Natural killer cell (primary cell): ENCODE results near the gene GCLC. TPM values are rescaled to one million over a fixed set of nuclear protein-coding genes. Genes with fewer than 3 reads are reported as not detected.

Experiments used
- ATAC-seq, 3 donors: fragments of 150-1000 bp in 2 of 3; fragments of 200-7000 bp in 1 of 3; cut with Tn5 transposase; 1 replicate in 1 of 3; 2 replicates in 2 of 3; pipeline ENCODE4 v1.10.0; 2021; ENCODE audit warnings: mild to moderate bottlenecking in 2 of 3, moderate library complexity in 2 of 3
- DNase-seq, 2 donors: peaks; one replicate each; pipeline versions ENCODE4 v3.0.0 to v3.0.0-alpha.2; 2013 to 2021; ENCODE audit warnings: mixed read lengths in 1 of 2
- H3K27ac ChIP-seq: one replicate; pipeline ENCODE4 v1.5.1; 2013; ENCODE audit warnings: mild to moderate bottlenecking, low read length
- H3K27me3 ChIP-seq: one replicate; pipeline ENCODE4 v1.6.1; 2013; ENCODE audit warnings: low read length; ENCODE audit not compliant: control insufficient read depth, insufficient read depth
- H3K36me3 ChIP-seq: one replicate; pipeline ENCODE4 v1.6.1; 2013; ENCODE audit warnings: low read length; ENCODE audit not compliant: control insufficient read depth, insufficient read depth
- H3K4me1 ChIP-seq: one replicate; pipeline ENCODE4 v1.6.1; 2013; ENCODE audit warnings: low read length; ENCODE audit not compliant: control insufficient read depth, insufficient read depth
- H3K4me3 ChIP-seq: one replicate; pipeline ENCODE4 v1.5.1; 2013; ENCODE audit warnings: low read length
- H3K9me3 ChIP-seq: one replicate; pipeline ENCODE4 v1.6.1; 2013; ENCODE audit warnings: low read length; ENCODE audit not compliant: control insufficient read depth, insufficient read depth
- H3K27ac Mint-ChIP-seq, 2 donors: one replicate each; pipeline ENCODE4 v1.8.0; 2022; ENCODE audit warnings: mild to moderate bottlenecking in 2 of 2, mixed read lengths in 2 of 2, moderate library complexity in 1 of 2
- H3K27me3 Mint-ChIP-seq, 2 donors: one replicate each; pipeline ENCODE4 v1.8.0; 2022; ENCODE audit warnings: low read depth in 2 of 2, mixed read lengths in 2 of 2
- H3K36me3 Mint-ChIP-seq: one replicate; pipeline ENCODE4 v1.8.0; 2022; ENCODE audit warnings: mixed read lengths
- H3K4me1 Mint-ChIP-seq, 2 donors: one replicate each; pipeline ENCODE4 v1.8.0; 2022; ENCODE audit warnings: mixed read lengths in 2 of 2
- H3K4me3 Mint-ChIP-seq: one replicate; pipeline ENCODE4 v1.8.0; 2022; ENCODE audit warnings: mild to moderate bottlenecking, moderate library complexity, mixed read lengths
- H3K9me3 Mint-ChIP-seq, 2 donors: one replicate each; pipeline ENCODE4 v1.8.0; 2022; ENCODE audit warnings: mixed read lengths in 2 of 2
- CTCF ChIP-seq: fragments of 200-600 bp; IDR thresholded peaks from one replicate; pipeline ENCODE4 v1.8.0; 2022; ENCODE audit warnings: antibody characterized with exemption
- WGBS: methylation state at CpG from one replicate; pipeline ENCODE4 v1.1.7; 2013; ENCODE audit warnings: missing lambda C conversion rate; ENCODE audit not compliant: insufficient coverage; 5-methylcytosine and 5-hydroxymethylcytosine counted together
- intact Hi-C: fragments of 100-400 bp; cut with micrococcal nuclease; formaldehyde crosslinking; loops from one replicate; pipeline ENCODE4 v1.14.2; 2022
- total RNA-seq, 4 donors: library from RNA; stranded (reverse); fragments of 120-200 nt in 1 of 4; gene quantifications; one replicate each; pipeline versions ENCODE4 v1.2.3 to v1.2.4, GENCODE V29; 2013 to 2022

The GCLC gene
- total RNA-seq, 3 donors from 2014 or later (not counting 1 experiment from before 2014, with no cell fraction given) = 39.0 to 52.7 (median 39.2) TPM

- peak in 1 of 2 donors; percentile 70 for DNase-seq
- H3K27ac Mint-ChIP-seq = no peak overlapping the region
- intact Hi-C loops = loop anchor here (1.0 to 5.0 kb wide), 3 partner anchors 54 to 235 kb away; partner anchors contain the start of gene GCLC
Observed at GRCh38 chr6:53492860-53493634, 51.9 kb downstream of the GCLC start.

GRCh38 chr6:53487080-53487479 is 57.8 kb downstream of the GCLC start:
- H3K27ac ChIP-seq = no peak overlapping the region
- H3K4me1 ChIP-seq = peaks cover 3% of the 10 kb centered on the region
- peaks cover 8% of the 10 kb centered on the region for H3K27me3 ChIP-seq
- Mint-ChIP-seq H3K9me3 (no peaks in the 10 kb centered on the region), H3K27ac (no peak overlapping the region), H3K4me3 (no peak overlapping the region), H3K36me3 (no peaks in the 10 kb centered on the region), H3K27me3 (peaks cover 20 to 27% of the 10 kb centered on the region in 2 donors), H3K4me1 (peaks cover 0 to 6% of the 10 kb centered on the region in 2 donors)
- WGBS = 44% methylated on average over 1 of the region's 3 CpGs
- TF ChIP-seq CTCF = no peak
- DNase-seq (no peak), ATAC-seq (no peak)
- no peaks in the 10 kb centered on the region for H3K9me3 ChIP-seq
- intact Hi-C loops = loop anchor here (10.0 kb wide), 1 partner anchor 672 kb away; no protein-coding TSS in a partner anchor
- no peaks in the 10 kb centered on the region for H3K36me3 ChIP-seq
- no peak overlapping the region for H3K4me3 ChIP-seq

More at GRCh38 chr6:53492860-53493634, 51.9 kb downstream of the GCLC start:
- ATAC-seq = peak; percentile 14 to 69 (median 57)
- Histone ChIP-seq H3K27me3 (no peaks in the 10 kb centered on the region), H3K4me1 (peaks cover 3% of the 10 kb centered on the region), H3K36me3 (peaks cover under 1% of the 10 kb centered on the region), H3K4me3 (no peak overlapping the region), H3K27ac (no peak overlapping the region), H3K9me3 (no peaks in the 10 kb centered on the region)
- peaks cover 0 to 6% of the 10 kb centered on the region in 2 donors for H3K4me1 Mint-ChIP-seq
- H3K27me3 Mint-ChIP-seq = peaks cover 9 to 31% of the 10 kb centered on the region in 2 donors
- no peaks in the 10 kb centered on the region for H3K9me3 Mint-ChIP-seq
- H3K4me3 Mint-ChIP-seq = no peak overlapping the region
- H3K36me3 Mint-ChIP-seq = peaks cover 7% of the 10 kb centered on the region
- peak; percentile 84 for TF ChIP-seq CTCF
- 33% methylated on average over 11 of the region's 11 CpGs for WGBS

GRCh38 chr6:53486679-53487078 is 58.2 kb downstream of the GCLC start:
- Histone ChIP-seq H3K27me3 (peaks cover 8% of the 10 kb centered on the region), H3K9me3 (no peaks in the 10 kb centered on the region), H3K36me3 (no peaks in the 10 kb centered on the region), H3K27ac (no peak overlapping the region), H3K4me1 (peaks cover 3% of the 10 kb centered on the region), H3K4me3 (no peak overlapping the region)
- no peak overlapping the region for H3K4me3 Mint-ChIP-seq
- DNase-seq (no peak), ATAC-seq (no peak)
- H3K27ac Mint-ChIP-seq = no peak overlapping the region
- H3K9me3 Mint-ChIP-seq = no peaks in the 10 kb centered on the region
- no peak for TF ChIP-seq CTCF
- 95% methylated on average over 3 of the region's 3 CpGs for WGBS
- intact Hi-C loops = loop anchor here (10.0 kb wide), 1 partner anchor 672 kb away; no protein-coding TSS in a partner anchor
- peaks cover 20 to 23% of the 10 kb centered on the region in 2 donors for H3K27me3 Mint-ChIP-seq
- no peaks in the 10 kb centered on the region for H3K36me3 Mint-ChIP-seq
- H3K4me1 Mint-ChIP-seq = peaks cover 0 to 6% of the 10 kb centered on the region in 2 donors
